Measurements from ENCODE around the gene TSPEAR.
"Not testable (repeated sequence)": the region's sequence is repeated elsewhere in the genome, so short reads cannot be mapped to it uniquely, and the experiment has no call there.

Gene TSPEAR

DNA sequence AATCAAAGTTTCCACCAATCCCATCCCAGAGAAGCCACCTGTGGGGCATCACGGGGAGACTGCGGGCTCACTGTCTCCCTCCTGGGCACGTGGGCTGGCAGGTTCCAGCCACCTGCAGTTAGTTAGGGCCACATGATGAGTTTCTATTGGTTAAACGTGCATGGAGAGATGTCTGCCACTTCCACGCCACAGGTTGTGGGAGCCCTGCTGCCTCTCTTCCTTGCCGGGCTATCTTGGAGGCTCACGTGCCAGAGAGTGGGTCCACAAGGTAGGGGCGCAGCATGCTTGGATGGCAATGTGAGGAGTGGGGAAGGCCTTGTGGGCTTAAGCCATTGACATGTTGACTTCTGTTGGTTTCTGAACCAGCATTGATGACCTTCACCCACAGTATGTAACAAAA, 107.5 kb downstream of the TSPEAR start:
- no peak for DNase-seq (ENCODE audit: low spot score)

DNA sequence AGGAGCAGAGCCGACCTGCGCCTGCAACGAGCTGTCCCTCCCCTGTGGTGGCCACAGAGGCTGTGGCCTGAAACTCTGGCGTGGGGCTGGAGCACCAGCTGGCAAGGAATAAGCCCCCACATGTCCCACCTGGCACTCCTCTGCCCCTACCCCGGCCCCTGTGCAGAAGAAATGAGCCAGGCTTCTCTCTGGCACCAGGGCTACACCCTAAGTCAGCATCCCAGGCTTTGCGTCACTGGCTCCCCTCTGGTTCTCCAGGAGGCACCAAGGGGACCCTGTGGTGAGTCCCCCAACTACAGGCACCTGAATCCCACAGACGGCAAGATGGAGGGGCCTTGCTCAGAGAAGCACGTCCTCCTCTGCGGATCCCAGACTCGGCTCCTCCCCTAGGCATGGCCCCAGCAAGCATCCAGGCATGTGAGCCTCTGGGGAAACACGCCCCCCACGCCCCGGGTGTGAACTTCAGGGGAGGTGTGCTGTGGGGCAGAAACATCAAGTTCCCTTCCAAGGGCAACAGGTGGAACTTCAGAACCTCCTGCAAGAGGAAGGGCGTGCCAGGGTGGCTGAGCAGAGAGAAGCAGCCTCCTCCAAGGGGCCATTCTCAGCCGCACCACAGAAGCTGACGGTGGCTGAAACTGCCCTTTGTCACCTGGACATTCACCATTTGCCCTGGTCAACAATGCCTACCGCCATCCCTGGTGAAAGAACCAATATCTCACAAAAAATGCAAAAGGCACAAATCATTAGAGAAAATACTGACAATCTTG, 108.1 kb downstream of the TSPEAR start:
- no peak for DNase-seq (ENCODE audit: low spot score)

DNA sequence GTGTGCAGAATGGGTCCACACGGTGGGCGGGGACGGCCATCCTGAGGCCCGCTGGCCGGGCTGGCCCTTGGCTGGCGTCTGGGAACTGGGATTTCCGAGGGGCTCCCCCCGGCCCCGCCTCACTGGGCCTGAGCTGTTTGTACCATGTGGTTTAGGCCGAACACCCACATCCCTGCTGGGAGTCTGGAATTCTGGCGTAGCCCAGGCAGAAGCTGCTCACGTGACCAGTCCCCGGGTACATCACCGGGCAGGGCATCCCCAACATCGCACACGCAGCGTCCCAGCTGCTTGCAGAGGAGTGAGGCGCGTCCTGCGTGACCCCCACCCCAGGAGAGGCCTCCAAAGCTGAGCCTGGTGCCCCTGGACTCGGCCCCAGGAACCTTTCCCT, 108.9 kb downstream of the TSPEAR start:
- DNase-seq (ENCODE audit: low spot score) = no peak

DNA sequence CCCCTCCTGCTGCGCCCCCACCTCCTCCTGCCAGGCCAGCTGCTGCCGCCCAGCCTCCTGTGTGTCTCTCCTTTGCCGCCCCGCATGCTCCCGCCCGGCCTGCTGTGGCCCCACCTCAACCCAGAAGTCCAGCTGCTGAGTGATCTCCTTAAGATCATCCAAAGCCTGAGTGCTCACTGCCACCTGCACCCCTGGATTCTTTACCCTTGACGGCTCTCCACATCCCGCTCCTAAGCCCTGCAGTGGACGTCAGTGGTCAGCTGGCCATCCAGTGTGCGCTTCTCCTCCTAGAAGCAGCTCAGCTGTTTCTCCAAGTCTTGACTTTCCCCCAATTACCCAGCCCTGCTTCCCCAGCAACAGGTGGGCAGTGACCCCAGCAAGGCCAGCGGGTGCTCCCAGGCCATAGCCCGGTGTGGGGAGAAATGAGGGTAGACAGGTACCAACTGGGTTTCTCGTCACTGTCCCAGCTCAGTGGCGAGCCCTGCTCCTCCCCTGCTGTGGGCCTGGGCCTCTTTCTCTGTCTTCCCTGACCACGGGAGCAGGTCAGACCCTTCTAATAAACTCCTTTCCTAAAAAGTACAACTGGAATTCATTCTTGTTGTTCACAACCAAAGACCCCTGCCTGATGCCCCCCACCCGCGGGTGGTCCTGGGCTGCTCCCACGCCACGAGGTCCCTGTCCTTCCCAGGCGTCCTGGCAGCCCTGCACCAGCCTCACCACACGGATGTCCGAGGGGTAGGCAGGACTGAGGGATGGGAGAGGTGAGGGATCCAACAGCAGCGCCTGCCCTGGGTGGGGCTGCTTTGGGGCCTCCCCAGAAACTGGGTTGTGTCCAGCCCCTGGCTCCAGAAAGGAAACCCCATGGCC, 109.5 kb downstream of the TSPEAR start:
- DNase-seq (ENCODE audit: low spot score) = no peak

DNA sequence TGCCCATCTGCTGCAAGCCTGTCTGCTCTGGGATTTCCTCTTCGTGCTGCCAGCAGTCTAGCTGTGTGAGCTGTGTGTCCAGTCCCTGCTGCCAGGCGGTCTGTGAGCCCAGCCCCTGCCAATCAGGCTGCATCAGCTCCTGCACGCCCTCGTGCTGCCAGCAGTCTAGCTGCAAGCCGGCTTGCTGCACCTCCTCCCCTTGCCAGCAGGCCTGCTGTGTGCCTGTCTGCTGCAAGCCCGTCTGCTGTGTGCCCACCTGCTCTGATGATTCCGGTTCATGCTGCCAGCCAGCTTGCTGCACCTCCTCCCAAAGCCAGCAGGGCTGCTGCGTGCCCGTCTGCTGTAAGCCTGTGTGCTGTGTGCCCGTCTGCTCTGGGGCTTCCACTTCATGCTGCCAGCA, 110.3 kb downstream of the TSPEAR start:
- DNase-seq (ENCODE audit: low spot score) = not testable (repeated sequence)

DNA sequence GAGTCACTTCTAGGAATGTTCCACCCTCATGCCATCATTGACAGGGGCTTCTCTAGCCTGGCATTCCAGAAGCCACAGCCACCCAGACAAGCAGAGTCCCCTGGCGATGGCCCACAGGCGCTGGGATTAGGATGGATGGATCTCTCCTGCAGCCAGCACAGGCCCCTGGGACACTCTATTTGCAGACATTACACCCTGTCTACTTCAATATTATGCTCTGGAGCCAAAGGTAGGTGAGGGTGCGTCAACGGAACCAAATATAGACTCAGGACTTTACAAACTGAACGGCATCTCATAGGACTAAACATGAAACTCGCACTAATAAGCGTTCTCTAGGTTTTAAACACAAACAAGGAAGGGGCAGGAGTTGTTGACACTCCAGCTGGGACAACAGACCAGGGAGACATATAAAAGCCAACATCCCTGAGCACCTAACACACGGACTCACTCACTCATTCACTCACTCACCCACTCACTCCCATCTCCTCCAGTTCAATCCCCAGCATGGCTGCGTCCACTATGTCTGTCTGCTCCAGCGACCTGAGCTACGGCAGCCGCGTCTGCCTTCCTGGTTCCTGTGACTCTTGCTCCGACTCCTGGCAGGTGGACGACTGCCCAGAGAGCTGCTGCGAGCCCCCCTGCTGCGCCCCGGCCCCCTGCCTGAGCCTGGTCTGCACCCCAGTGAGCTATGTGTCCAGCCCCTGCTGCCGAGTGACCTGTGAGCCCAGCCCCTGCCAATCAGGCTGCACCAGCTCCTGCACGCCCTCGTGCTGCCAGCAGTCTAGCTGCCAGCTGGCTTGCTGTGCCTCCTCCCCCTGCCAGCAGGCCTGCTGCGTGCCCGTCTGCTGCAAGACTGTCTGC, 111.0 kb downstream of the TSPEAR start, which contains the start of gene KRTAP10-7:
KRTAP10-7 (plus strand) TSS at position 480 of the 861 bp plus-strand sequence; CDS start at position 505, 25 bp downstream.
- not testable (repeated sequence) for DNase-seq (ENCODE audit: low spot score)

DNA sequence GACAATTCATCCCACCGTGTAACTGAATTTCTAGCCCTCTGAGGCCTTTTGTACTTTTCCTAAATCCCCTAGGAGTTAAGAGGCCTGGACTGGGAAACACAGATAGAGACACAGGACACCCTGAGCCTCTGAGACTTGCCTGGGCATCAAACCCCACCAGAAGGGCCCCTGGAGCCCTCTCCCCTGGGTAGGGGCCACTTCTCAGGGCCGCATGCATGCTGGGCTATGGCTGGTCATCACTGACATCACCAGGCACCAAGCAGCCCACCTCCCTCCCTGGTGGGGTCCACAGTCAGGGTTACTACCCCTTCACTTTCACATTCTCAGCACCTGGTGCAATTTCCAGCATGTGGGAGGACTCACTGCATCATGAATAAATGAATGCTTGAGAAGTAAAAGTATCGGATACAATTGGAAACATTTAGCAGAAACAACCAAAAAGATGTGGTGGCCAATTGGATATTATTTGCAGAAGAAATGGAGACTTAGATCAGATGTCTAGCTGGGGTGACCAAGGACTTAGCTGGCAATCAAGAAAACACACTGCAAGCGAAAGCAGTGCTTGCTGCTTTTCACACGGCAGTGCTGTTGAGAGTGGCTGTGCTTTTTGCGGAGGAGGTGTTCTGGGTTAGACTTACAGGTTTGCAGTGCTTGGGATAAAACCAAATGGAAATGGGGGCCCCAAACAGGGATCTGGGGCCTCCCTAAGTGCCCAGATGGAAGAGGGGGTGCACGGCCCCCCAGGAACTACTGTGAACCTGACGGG, 111.9 kb downstream of the TSPEAR start:
- DNase-seq (ENCODE audit: low spot score) = no peak

DNA sequence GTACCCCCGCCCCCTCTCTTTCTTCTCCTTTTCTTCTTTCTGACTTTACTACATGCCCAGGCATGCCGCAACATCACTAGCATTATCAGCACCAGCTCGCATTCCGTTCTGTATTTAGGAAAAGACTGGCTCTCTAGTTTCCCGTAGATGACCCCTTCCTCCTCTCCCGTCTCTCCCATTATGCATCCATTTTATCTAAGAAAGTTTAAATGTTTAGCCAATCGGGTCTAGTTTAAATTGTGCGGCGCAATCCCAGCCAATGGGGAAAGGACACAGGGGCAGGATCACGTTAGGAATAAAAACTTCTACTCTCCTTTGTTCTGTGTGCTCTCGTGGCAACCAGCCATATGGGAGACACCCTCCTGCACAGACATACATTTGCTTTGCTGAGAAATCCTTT, 113.3 kb downstream of the TSPEAR start:
- no peak for DNase-seq (ENCODE audit: low spot score)

DNA sequence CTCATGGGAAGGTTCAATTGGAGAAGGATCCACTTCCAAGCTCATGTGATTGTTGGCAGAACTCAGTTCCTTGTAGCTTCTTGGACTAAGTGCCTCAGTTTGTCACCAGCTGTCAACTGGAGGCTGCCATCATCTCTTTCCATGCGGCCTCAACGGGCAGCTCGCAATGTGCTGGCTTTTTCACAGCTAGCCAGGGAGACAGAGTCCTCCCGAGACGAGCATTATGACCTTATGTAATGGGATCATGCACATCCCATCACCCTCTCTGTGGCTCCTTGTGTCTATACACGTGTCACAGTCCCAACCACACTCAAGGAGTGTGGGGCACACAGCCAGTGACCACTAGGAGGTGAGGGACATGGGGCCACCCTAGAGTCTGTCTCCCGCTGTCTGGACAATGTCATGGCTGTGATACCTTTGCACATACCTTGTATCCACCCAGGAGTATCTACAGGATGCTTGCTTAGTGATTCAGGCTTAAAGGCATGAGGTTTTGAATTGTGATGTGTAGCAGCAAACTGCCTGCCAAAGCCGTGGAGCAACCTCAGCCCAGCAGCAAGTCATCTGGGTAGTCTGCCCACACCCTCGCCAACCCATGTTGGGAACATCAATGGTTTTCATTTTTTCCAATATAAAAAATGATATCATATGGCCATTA, 115.2 kb downstream of the TSPEAR start:
- DNase-seq (ENCODE audit: low spot score) = no peak

DNA sequence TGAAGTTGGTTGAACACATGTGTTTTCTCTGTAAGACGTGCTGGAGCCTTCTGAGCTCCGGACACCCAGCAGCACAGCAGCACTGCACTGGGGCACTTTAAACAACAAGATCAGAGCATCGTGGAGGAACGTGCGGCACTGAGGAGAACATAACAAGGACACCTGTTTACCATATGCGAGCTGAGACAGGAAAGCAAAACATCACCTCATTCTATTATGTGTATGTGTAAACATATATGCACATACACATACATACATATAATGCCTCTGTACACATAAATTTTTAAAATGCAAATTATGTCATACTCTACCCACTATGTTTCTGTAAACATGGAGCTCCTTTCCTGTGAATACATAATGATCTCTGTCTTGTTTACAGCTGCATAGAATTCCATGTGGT, 115.8 kb downstream of the TSPEAR start:
- DNase-seq (ENCODE audit: low spot score) = no peak

DNA sequence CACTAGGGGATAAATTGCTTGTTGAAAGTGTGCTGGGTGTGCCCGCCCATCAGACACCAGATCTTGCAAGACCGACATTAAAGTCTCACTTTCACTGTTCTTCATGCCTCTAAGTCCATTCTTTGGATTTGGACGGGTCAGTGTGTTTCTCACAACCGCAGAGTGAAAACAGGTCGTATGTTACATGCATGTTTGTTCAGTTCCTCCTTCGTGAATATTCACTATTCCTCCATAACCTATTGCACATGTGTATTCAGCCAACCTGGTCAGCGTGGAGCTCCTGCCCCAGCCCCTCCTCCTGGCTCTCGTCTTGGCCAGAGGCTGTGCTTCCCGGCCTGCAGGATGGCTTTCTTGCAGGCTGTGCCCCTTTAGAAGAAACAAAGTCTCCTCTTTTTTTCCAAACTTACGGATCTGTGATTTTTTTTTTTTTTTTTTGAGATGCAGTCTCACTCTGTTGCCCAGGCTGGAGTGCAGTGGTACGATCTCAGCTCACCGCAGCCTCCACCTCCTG, 116.9 kb downstream of the TSPEAR start:
- DNase-seq (ENCODE audit: low spot score) = no peak

DNA sequence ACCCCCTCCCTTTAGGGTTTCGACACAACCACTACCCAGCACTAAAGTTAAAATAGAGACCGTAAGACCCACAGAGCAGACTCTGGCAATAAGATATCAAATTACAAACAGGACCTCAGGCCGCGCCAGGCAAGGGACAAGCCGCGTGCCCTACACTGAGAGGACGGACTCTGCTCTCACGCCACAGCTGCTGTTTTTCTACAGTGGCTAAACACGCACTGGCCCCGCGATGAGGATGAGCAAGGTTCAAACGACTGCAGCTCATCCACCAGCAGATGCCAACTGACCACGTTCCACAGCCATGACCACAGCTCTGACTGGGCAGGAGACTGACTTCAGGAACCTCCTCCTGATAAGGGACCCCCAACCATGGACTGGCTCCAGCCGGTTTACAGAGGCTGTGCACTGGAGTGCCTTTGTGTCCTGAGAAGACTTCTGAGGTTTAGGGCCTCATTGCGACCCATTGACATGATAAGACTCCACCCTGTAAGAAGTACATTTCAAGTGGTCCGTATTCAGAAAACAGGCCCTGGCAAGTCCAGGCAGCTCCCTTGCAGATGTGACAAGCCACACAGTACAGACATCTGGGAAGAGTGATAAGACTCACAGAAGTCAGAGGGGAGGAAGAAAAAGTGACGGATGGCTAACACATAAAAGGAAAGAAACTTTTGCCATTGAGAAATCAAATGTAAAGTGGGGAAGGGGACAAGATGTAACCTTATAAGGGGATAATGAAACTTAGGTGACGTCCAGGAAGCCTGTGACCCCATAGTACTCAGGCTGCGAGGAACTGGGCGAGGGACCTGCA, 117.6 kb downstream of the TSPEAR start:
- no peak for DNase-seq (ENCODE audit: low spot score)

DNA sequence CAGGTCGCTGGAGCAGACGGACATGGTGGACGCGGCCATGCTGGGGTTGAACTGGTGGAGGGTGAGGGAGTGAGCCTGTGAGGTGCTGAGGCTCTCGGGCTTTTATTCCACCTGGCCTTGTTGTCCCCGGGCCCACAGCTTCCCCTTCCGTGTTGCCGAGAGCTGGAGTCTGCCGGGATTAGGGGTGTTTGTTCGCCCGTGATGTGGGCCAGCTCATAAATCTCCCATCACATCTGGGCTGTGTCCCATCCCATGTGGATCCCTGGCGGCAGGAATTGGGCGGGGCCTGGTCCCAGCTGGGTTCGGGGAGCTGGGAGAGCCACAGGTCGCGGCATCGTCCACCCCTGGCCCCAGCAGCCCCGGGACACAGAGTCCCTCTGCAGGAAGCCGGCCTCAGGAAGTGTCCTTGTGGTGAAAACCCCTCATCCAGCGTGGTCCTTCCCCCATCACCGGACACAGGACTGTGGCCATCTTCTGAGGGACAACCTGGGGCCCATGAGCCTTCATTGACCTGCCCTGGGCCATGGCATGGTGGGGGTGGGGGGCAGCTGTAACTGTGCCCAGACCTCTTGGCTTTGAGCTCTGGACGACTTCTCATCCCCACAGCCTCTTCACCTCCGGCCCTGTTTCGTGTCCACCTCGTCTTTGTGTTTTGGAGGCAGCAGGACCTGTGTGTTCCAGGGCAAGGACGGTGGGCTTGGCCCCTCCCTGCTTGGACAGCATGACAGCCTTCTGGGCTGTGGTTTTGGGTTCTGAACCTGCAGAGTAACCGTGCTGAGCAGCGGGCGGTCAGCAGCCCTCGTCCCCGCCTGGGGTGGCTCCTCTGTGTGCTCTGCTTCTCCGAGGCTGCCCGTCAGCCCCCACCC, 118.7 kb downstream of the TSPEAR start, which contains the start of gene KRTAP10-6:
KRTAP10-6 (minus strand) TSS at position 60 of the 866 bp plus-strand sequence; CDS start at position 39, 21 bp downstream.
- no peak for DNase-seq (ENCODE audit: low spot score)

DNA sequence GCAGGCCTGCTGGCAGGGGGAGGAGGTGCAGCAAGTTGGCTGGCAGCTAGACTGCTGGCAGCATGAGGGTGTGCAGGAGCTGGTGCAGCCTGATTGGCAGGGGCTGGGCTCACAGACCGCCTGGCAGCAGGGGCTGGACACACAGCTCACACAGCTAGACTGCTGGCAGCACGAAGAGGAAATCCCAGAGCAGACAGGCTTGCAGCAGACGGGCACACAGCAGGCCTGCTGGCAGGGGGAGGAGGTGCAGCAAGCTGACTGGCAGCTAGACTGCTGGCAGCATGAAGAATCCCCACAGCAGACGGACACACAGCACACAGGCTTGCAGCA, 119.6 kb downstream of the TSPEAR start:
- DNase-seq (ENCODE audit: low spot score) = not testable (repeated sequence)

DNA sequence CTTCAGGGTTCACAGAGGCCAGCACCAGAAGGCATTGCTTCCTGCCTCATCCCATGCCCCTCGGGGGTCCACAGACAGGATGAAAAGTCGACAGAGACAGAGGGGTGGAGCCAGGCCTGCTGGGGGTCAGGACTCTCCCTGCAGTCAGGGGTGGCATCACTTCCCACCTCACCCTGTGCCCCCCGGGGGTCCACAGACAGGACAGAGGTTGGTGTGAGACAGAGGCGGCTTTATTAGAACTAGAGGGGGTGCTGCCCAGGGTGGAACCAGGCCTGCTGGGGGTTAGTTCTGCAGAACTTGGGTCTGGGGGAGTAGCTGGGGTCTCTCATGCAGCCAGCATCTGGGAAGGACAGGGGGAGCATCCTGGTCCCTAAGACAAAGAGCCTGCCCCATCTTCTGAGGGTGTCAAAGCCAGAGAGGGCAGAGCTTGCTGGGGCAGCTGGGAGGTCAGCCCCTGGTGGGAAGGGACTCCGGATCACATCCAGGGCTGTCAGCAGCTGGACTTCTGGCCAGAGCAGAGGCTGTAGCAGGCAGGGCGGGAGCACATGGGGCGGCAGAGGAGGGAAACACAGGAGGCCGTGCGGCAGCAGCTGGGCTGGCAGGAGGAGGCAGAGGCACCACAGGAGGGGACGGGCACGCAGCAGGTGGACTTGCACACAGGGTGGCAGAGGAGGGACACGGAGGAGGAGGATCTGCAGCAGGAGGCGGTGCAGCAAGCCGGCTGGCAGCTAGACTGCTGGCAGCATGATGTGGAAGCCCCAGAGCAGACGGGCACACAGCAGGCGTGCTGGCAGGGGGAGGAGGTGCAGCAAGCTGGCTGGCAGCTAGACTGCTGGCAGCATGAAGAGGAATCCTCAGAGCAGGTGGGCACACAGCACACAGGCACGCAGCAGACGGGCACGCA, 120.2 kb downstream of the TSPEAR start:
- not testable (repeated sequence) for DNase-seq (ENCODE audit: low spot score)

DNA sequence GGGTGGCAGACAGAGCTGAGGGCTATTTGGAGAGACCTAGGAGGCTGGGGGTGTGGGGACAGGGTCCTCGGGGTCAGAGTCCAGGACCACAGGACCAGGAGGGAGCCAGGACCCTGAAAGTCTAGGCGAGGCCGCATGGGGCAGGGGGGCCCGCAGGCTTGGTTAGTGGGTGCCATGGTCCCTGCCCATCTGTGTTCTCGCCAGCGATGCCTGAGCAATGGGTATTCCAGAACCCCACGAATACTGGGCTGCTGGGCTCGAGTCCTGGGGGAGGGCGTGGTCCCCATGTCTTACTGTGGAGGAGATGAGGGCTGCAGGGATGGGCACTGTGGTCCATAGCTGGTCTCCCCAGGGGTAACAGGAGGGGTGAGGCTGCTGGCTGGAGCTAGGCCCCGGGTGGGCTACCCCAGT, 121.1 kb downstream of the TSPEAR start:
- no peak for DNase-seq (ENCODE audit: low spot score)

DNA sequence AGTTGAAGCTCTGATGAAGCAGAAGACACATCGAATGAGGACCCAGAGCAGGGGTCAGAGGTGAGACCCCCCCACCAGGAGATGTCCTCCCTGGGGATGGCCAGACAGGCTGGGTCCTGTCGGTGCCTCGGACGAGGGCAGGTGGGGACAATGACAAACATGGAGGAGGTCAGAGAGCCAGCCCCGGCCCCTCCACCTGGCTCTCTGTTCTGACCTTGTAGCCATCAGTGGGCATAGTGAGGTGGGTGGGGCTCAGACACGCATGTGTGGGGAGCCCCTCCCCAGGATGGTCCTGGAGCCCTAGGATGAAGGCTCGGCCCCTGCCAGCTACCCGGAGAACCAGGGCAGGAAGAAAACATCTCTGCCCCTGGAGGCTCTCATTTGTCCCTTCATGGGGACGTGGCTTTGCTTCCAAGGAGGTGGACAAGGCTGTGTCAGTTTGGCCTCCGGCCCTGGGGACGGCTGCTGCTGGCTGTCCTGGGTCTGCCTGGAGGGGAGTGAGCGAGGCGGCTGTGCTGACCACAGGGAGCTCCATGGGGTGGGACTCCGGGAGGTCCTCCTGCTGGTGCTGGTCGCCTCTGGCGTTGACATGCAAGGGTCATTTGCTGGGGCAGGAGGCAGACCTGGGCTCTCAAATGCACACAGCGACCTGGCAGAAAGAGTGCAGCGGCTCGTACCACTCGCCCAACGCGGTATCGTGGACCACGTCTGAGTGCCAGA, 121.6 kb downstream of the TSPEAR start:
- DNase-seq (ENCODE audit: low spot score) = no peak

Data from AG08395 (cell line).